Endothelial cell of umbilical vein (primary cell): Measurements from ENCODE around the gene LAMA5. TPM values are rescaled to one million over a fixed set of nuclear protein-coding genes. Genes with fewer than 3 reads are reported as not detected.
A peak's percentile ranks its signal among the peaks of the same experiment; 100 is the strongest.

Experiments used
- BruUV-seq: library from RNA; stranded (reverse); fragments of 400-500 nt; replicated peaks from 2 replicates; lab custom pipeline; 2021; lab: Mats Ljungman, UMichigan
- CTCF ChIA-PET: fragments of 300-600, 350-600 bp; sonication (Branson Sonifier 250); formaldehyde crosslinking; loops from one replicate; lab custom pipeline; 2021; ENCODE audit warnings: antibody characterized with exemption, inconsistent platforms; lab: Charles Lee
- POLR2A ChIA-PET: fragments of 300-600, 350-600 bp; sonication (Branson Sonifier 250); formaldehyde crosslinking; loops from one replicate; lab custom pipeline; 2021; ENCODE audit warnings: antibody characterized with exemption, inconsistent platforms; lab: Charles Lee
- DNase-seq: peaks from one replicate; pipeline ENCODE4 v3.0.0-alpha.2; 2011; ENCODE audit warnings: low read depth, low spot score
- FAIRE-seq: peaks from 2 replicates; lab custom pipeline; 2011; peaks lifted over from hg19 to GRCh38; lab: Jason Lieb, UNC
- H2AFZ ChIP-seq: 2 replicates; pipeline ENCODE4 v1.6.0; 2012; ENCODE audit warnings: low read depth, low read length, control low read depth, inconsistent platforms
- H3K27ac ChIP-seq: 2 replicates; pipeline ENCODE4 v1.5.1; 2011; ENCODE audit warnings: low read depth, mild to moderate bottlenecking, control low read depth, low read length, moderate library complexity; ENCODE audit not compliant: insufficient read depth
- H3K27me3 ChIP-seq, 2 experiments: 2 replicates each; pipeline versions ENCODE4 v1.6.0 to v1.6.1; 2011; ENCODE audit warnings: low read length in 2 of 2, mixed read lengths in 1 of 2; ENCODE audit not compliant: control insufficient read depth in 2 of 2, insufficient read depth in 2 of 2
- H3K36me3 ChIP-seq, 2 experiments: 2 replicates in 1 of 2; 3 replicates in 1 of 2; pipeline ENCODE4 v1.5.1; 2011; ENCODE audit warnings: low read length in 2 of 2, mild to moderate bottlenecking in 1 of 2, moderate library complexity in 1 of 2; ENCODE audit not compliant: control insufficient read depth in 2 of 2, insufficient read depth in 2 of 2; ENCODE audit errors: extremely low read depth in 1 of 2
- H3K4me1 ChIP-seq: 3 replicates; pipeline ENCODE4 v1.5.1; 2011; ENCODE audit warnings: mild to moderate bottlenecking, low read length; ENCODE audit not compliant: control insufficient read depth, insufficient read depth; ENCODE audit errors: extremely low read depth
- H3K4me2 ChIP-seq: 2 replicates; pipeline ENCODE4 v1.6.1; 2011; ENCODE audit warnings: low read length, control low read depth, mixed read lengths; ENCODE audit not compliant: insufficient read depth
- H3K4me3 ChIP-seq, 3 experiments: fragments of 200-600 bp in 1 of 3; sonication (generic), shearing (Covaris generic) in 1 of 3; replicated peaks in 1 of 3; 2 replicates each; pipeline ENCODE4 v1.5.1; 2011 to 2016; ENCODE audit warnings: control low read depth in 3 of 3, low read length in 3 of 3, mild to moderate bottlenecking in 2 of 3, inconsistent platforms in 1 of 3, low read depth in 1 of 3, moderate library complexity in 1 of 3; ENCODE audit not compliant: insufficient read depth in 1 of 3
- H3K79me2 ChIP-seq: 2 replicates; pipeline ENCODE4 v1.6.0; 2012; ENCODE audit warnings: low read length, inconsistent platforms; ENCODE audit not compliant: control insufficient read depth, insufficient read depth
- H3K9ac ChIP-seq: replicated peaks from 2 replicates; pipeline ENCODE3; 2011; ENCODE audit warnings: low read length, control low read depth; ENCODE audit not compliant: insufficient read depth; ENCODE audit errors: extremely low read depth
- H3K9me1 ChIP-seq: replicated peaks from 3 replicates; pipeline ENCODE4 v1.6.0; 2011; ENCODE audit warnings: mild to moderate bottlenecking, low read length; ENCODE audit not compliant: control insufficient read depth, insufficient read depth; ENCODE audit errors: extremely low read depth
- H3K9me3 ChIP-seq: replicated peaks from 2 replicates; pipeline ENCODE4 v1.5.1; 2012; ENCODE audit warnings: low read length, inconsistent platforms; ENCODE audit not compliant: control insufficient read depth, insufficient read depth
- H4K20me1 ChIP-seq: replicated peaks from 2 replicates; pipeline ENCODE3; 2011; ENCODE audit warnings: mild to moderate bottlenecking, low read length; ENCODE audit not compliant: control insufficient read depth, insufficient read depth; ENCODE audit errors: extremely low read depth
- EZH2 ChIP-seq: IDR thresholded peaks from 2 replicates; pipeline ENCODE4 v1.6.1; 2012; ENCODE audit warnings: borderline replicate concordance, low read depth, mild to moderate bottlenecking, moderate library complexity, low read length, inconsistent platforms; ENCODE audit not compliant: severe bottlenecking
- MAX ChIP-seq: IDR thresholded peaks from 2 replicates; pipeline ENCODE4 v1.6.1; 2011; ENCODE audit not compliant: insufficient read depth, insufficient read length
- MYC ChIP-seq: IDR thresholded peaks from one replicate; pipeline ENCODE4 v1.6.1; 2011; ENCODE audit warnings: mild to moderate bottlenecking, low read depth, low read length
- POLR2A ChIP-seq: IDR thresholded peaks from 2 replicates; pipeline ENCODE4 v1.6.1; 2012; ENCODE audit warnings: low read depth, mild to moderate bottlenecking, control low read depth, low read length
- POLR2AphosphoS5 ChIP-seq: IDR thresholded peaks from 2 replicates; pipeline ENCODE4 v1.6.1; 2012; ENCODE audit warnings: low read depth, mild to moderate bottlenecking, control low read depth, low read length, moderate library complexity; ENCODE audit not compliant: insufficient read depth
- dilution Hi-C: fragments of 300-500 bp; cut with MboI; formaldehyde crosslinking; loops from one replicate; pipeline ENCODE4 v1.15.0; 2019; ENCODE audit warnings: low sequenced_read_pairs; ENCODE audit not compliant: extremely low pct_ligation_motif_present
- intact Hi-C: fragments of 100-400 bp; cut with micrococcal nuclease; formaldehyde crosslinking; loops from one replicate; pipeline ENCODE4 v1.10.0; 2022
- polyA plus RNA-seq, 4 experiments: library from polyadenylated mRNA; depleted of rRNA in 3 of 4; stranded (reverse) in 3 of 4; unstranded in 1 of 4; fragments of >200 nt; gene quantifications; 2 replicates each; pipeline versions ENCODE4 v1.2.1 to v1.2.3, GENCODE V29; 2011 to 2012; ENCODE audit warnings: missing spikeins in 1 of 4
- total RNA-seq: library from RNA; stranded (reverse); gene quantifications from 2 replicates; pipeline ENCODE4 v1.2.3, GENCODE V29; 2021
- TF ChIP-seq, protein P1 (sequence below), 2 donors: IDR thresholded peaks; 1 replicate in 1 of 2; 2 replicates in 1 of 2; pipeline ENCODE4 v1.5.1; 2011; ENCODE audit warnings: low read length in 2 of 2, mild to moderate bottlenecking in 2 of 2, moderate library complexity in 2 of 2, control low read depth in 1 of 2, inconsistent platforms in 1 of 2, low read depth in 1 of 2; ENCODE audit not compliant: insufficient read depth in 1 of 2; ENCODE audit errors: extremely low read depth in 1 of 2

LAMA5 gene
- total and polyA plus RNA-seq, 2 donors (not counting 3 experiments of a cell fraction or from before 2014, with no cell fraction given) = 24.0 to 145 TPM

DNA sequence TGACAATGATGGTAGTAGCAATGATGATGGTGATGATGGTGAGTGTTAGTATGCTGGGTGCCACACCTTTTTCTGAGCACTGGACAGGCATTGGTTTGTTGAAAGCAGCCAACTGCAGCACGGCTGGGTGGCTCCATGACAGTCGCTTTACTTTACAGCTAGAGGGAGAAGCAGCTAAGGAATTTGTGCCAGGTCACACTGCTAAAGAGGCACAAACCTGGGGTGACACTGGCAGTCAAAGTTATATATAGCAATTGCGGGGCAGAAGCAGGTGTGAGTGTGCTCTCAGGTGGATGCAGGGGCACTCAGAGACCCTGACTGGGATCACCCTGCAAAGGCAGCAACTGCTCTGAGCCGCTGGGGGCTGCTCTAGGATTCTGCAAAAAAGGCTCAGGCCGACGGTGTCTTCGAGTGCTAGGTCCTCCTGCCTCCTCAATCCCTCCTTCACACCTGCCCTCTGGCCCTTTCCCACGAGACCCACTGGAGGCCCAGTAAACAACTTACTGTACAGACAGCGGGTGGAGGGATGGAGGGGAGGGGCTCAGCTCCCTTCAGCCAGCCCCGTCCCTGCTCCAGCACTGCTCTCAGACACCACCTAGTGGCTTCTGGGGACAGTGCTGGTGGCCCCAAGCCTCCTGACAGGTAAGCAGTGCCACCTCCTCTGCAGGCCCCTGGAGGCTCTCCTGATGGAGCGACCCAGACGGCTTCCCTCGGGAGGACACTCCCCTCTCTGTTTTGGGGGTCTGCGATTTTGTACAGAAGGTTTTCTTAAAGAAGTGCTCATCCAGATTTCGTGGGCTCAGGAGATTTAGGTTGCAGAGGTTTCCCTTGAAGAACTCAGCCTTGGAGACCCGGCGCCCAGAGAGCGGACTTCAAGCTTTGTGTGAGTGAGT lies 15.4 kb upstream of the LAMA5 start:
- H3K4me3 ChIP-seq = no peak overlapping the region
- H3K27ac ChIP-seq = no peak overlapping the region
- no peaks in the 10 kb centered on the region for H3K9me3 ChIP-seq
- no TSS peak for BruUV-seq
- peaks cover 16% of the 10 kb centered on the region for H3K4me1 ChIP-seq
- H3K36me3 ChIP-seq = no peaks in the 10 kb centered on the region
- CTCF ChIA-PET = interaction anchor here (0.6 to 9.9 kb wide), 32 partner anchors 8 to 372 kb away, joined by 3 to 179 read pairs (median 5); partner anchors contain the start of genes ADRM1 and LAMA5
- dilution Hi-C loops = no loop called here
- no peak overlapping the region for H2AFZ ChIP-seq
- peak; percentile 50 for TF ChIP-seq POLR2AphosphoS5
- TF ChIP-seq, protein P1, sequence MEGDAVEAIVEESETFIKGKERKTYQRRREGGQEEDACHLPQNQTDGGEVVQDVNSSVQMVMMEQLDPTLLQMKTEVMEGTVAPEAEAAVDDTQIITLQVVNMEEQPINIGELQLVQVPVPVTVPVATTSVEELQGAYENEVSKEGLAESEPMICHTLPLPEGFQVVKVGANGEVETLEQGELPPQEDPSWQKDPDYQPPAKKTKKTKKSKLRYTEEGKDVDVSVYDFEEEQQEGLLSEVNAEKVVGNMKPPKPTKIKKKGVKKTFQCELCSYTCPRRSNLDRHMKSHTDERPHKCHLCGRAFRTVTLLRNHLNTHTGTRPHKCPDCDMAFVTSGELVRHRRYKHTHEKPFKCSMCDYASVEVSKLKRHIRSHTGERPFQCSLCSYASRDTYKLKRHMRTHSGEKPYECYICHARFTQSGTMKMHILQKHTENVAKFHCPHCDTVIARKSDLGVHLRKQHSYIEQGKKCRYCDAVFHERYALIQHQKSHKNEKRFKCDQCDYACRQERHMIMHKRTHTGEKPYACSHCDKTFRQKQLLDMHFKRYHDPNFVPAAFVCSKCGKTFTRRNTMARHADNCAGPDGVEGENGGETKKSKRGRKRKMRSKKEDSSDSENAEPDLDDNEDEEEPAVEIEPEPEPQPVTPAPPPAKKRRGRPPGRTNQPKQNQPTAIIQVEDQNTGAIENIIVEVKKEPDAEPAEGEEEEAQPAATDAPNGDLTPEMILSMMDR (IDR thresholded peaks at IDR 0.05; ENCODE audit: extremely low read depth in 1 of 2, insufficient read depth in 1 of 2, low read depth in 1 of 2, low read length in 2 of 2) = peak; percentile 93 to 98
- no peak for TF ChIP-seq EZH2
- peak; percentile 23 for TF ChIP-seq POLR2A
- TF ChIP-seq MAX = no peak
- no peak for TF ChIP-seq MYC
- peak; percentile 84 for DNase-seq
- H3K9me1 ChIP-seq = no peaks in the 10 kb centered on the region
- no peak overlapping the region for H3K4me2 ChIP-seq
- intact Hi-C loops = loop anchor here (1.0 to 10.0 kb wide), 5 partner anchors 23 to 422 kb away; partner anchors contain the start of genes ADRM1, MTG2 and OGFR
- no peaks in the 10 kb centered on the region for H4K20me1 ChIP-seq
- POLR2A ChIA-PET = no interaction called here
- no peak overlapping the region for H3K9ac ChIP-seq
- peaks cover 24% of the 10 kb centered on the region for H3K79me2 ChIP-seq
- no peaks in the 10 kb centered on the region for H3K27me3 ChIP-seq
- peak; percentile 95 for FAIRE-seq
